NCI-H345 treated with DMSO at 0.1 percent for 48 hours (cell line): ENCODE measurements around the gene ZCCHC9.
"Not testable (repeated sequence)": the region's sequence is repeated elsewhere in the genome, so short reads cannot be mapped to it uniquely, and the experiment has no call there.

Source experiments
- DNase-seq: peaks from one replicate; lab custom pipeline; 2025; ENCODE audit not compliant: unreplicated experiment; lab: John Stamatoyannopoulos, UW

The ZCCHC9 gene, protein sequence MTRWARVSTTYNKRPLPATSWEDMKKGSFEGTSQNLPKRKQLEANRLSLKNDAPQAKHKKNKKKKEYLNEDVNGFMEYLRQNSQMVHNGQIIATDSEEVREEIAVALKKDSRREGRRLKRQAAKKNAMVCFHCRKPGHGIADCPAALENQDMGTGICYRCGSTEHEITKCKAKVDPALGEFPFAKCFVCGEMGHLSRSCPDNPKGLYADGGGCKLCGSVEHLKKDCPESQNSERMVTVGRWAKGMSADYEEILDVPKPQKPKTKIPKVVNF

GRCh38 chr5:81301271-81302015 is at the start of gene ZCCHC9:
Gene ZCCHC9 (plus strand): TSS chr5:81301587. CDS start chr5:81304758, 3,171 bp downstream.
- DNase-seq: peak; percentile 76

DNA sequence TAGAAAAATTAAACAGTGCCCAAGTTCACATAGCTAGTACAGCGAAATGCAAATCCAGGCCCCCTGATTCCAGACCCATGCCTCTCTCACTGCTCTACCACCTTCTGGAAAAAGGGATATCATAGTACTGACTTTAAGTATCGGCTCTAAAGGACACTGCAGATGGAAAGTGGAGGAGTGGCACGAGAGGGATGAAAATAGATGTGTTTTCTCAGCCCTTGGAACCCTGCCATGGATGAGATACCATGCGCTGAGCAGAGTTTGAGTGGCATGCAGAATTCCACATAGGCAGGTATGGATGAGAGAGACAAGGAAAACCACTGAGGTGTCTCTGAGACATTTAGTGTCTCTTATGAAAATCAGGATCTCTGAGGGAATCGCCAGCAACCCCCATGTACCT is 49.5 kb upstream of the ZCCHC9 start:
- no peak for DNase-seq

DNA sequence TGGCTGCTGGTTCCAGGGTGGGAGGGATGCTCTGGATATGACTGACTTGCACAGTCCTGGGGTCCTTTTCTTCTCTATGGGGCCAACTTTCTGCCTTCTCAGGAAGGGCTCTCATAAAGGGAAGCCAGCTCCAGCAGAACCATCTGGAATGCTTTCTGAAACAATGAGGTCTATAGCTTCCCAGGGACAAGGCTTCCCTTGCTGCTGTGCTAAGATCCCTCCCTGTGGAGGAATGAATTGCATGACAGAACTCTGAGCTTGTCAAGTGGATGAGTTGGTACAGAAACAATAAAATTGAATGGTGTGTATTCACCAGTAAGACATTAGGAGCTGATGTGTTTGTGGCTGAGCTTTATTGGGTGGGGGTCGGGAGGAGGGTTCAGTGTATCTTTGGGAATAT is 48.5 kb upstream of the ZCCHC9 start:
- no peak for DNase-seq

DNA sequence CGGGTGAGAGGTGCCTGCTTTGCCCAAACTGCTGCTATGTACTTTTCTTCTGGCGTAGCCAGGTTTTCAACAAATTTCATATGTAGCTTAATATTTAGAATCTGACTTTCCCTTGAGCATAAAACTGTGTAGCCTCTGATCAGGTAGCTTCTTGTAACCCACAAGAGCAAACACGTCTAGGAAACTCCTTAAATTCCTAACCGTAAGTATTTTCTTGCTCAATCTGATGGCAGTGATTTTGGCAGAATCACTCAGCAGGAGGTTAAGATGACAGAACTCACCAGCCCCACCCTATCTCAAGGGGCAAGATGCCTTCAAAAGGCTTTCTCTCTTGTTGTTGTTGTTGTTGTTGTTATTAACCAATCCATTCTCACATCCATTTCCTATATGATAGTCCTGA is 47.5 kb upstream of the ZCCHC9 start:
- no peak for DNase-seq

GRCh38 chr5:81254886-81255559 is 46.4 kb upstream of the ZCCHC9 start:
- DNase-seq: no peak

GRCh38 chr5:81256766-81257165 is 44.6 kb upstream of the ZCCHC9 start:
- DNase-seq: no peak

GRCh38 chr5:81262796-81263195 is 38.6 kb upstream of the ZCCHC9 start:
- DNase-seq: not testable (repeated sequence)

DNA sequence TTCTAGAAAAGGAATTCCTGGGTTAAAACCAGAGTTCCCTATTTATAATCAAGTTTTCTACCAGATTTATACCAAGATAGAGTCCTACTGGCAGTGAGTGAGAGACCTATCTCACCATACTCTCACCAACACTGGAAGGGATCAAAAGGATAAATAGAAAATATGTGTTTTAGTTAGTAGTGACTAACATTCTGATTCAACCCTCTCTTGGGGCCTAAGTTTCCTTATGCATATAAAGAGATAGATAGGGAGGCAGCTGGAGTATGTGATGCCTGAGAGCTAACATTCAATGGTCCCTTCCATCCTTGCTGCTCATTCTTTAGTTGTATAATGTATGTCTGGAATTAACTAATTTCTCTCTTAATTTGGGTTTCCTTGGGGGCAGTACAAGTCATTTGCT is 36.3 kb upstream of the ZCCHC9 start:
- DNase-seq: no peak

DNA sequence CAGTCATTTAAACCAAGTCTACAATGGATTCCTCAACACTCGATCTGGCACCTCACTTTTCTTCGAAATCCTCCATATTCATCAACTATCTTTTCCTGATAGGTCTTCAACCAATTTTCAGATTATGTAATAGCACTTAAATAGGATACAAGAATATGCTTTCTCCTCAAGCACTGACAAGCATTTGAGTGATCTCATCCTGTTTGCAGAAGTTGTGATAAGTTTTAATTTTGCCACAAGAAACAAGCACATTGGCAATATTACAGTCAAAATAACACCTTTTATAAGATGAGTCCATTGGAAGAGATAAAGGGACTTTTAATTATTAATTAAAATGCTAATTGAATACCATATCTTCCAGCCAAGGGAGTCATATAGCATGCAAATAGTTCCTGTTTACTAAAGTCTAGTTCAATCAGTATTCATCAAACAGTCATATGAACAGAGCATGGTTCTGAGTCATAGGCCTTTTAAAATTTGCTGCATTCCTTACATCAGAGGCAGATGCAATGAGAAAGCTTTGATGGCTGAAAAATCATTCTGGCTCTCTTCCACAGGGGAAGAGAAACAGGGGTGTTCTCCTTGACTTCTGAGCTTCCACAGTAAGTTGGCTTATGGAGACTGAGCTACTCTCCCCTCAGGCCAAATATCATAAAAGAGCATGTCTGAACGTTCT is 32.7 kb upstream of the ZCCHC9 start:
- DNase-seq: no peak

- DNase-seq: peak; percentile 73
Measured at GRCh38 chr5:81269751-81270393, 31.5 kb upstream of the ZCCHC9 start.

- peak; percentile 85 for DNase-seq
Measured at GRCh38 chr5:81270394-81271027, 30.9 kb upstream of the ZCCHC9 start.

DNA sequence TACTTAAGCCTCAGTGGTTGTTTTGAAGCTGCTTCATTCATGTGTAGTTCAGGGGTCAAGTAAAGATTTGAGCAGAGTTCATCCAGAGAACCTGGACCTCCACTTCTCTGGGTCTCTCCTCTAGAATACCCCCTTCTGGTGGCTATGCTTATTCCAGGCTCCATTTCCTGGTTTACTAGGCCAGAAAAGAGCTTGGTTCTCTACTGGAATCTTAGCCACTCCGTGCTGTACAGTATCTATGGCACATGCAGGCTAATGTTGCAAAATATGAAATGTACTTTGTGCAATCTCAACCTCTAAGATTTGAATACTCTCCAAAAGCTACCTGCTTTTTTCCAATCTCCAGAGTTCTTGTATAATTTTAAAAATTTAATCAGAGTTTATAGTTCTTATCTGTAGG is 17.4 kb upstream of the ZCCHC9 start:
- DNase-seq: no peak

GRCh38 chr5:81286059-81286617 is 15.2 kb upstream of the ZCCHC9 start:
- no peak for DNase-seq

- no peak for DNase-seq
Measured at GRCh38 chr5:81288021-81288433, 13.4 kb upstream of the ZCCHC9 start.

- DNase-seq: no peak
Measured at GRCh38 chr5:81290146-81290545, 11.2 kb upstream of the ZCCHC9 start.

GRCh38 chr5:81292130-81292529 is 9.3 kb upstream of the ZCCHC9 start:
- no peak for DNase-seq

GRCh38 chr5:81294021-81294420 is 7.4 kb upstream of the ZCCHC9 start:
- DNase-seq: not testable (repeated sequence)

- no peak for DNase-seq
Measured at GRCh38 chr5:81297531-81297930, 3.9 kb upstream of the ZCCHC9 start.

DNA sequence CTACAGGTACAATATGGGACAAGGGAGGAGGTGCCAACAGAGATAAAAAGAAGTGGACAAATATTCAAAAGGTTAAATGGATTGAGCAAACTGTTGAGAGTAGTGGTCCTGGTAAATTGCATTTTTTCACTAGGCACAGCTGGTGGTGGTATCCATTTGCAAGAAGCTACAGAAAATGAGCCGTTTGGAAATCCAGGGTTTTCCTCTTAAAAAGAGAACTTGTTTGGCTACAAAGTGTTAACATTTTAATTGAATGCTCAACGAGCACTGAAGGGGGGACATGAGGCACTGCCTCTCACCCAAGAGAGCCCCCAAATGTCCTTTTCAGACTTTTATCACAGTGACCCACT is 491 bp upstream of the ZCCHC9 start:
- no peak for DNase-seq

DNA sequence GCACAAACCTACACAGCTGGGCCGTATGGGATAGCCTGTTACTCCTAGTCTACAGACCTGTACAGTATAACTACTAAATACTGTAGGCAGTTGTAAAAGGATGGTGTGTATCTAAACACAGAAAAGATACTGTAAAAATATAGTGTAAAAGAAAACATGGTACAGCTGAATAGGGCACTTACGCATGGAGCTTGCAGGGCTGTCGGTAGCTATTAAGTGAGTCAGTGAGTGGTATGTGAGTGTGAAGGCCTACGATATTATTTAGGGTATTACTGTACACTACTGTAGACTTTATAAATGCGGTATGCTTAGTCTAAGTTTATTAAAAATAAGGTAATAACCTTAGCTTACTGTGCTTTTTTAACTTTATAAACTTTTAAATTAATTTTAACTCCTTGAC is 1.2 kb downstream of the ZCCHC9 start:
- DNase-seq: no peak
